ENCODE measurements around the gene DNAI7.

DNAI7 gene

GRCh38 chr12:25082628-25083027, 112.3 kb downstream of the DNAI7 start:
- no peak for DNase-seq (ENCODE audit: low read depth in 2 of 2)
- no peak overlapping the region for H3K4me3 ChIP-seq (replicated peaks in 1 of 2; ENCODE audit: low read depth in 2 of 2, low read length in 2 of 2)
- TF ChIP-seq, protein P1, sequence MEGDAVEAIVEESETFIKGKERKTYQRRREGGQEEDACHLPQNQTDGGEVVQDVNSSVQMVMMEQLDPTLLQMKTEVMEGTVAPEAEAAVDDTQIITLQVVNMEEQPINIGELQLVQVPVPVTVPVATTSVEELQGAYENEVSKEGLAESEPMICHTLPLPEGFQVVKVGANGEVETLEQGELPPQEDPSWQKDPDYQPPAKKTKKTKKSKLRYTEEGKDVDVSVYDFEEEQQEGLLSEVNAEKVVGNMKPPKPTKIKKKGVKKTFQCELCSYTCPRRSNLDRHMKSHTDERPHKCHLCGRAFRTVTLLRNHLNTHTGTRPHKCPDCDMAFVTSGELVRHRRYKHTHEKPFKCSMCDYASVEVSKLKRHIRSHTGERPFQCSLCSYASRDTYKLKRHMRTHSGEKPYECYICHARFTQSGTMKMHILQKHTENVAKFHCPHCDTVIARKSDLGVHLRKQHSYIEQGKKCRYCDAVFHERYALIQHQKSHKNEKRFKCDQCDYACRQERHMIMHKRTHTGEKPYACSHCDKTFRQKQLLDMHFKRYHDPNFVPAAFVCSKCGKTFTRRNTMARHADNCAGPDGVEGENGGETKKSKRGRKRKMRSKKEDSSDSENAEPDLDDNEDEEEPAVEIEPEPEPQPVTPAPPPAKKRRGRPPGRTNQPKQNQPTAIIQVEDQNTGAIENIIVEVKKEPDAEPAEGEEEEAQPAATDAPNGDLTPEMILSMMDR (IDR thresholded peaks at IDR 0.05; ENCODE audit: low read depth, low read length), result no peak

- TF ChIP-seq, protein P1 (IDR thresholded peaks at IDR 0.05; ENCODE audit: low read depth, low read length), result no peak
- no peak for DNase-seq (ENCODE audit: low read depth in 2 of 2)
- no peak overlapping the region for H3K4me3 ChIP-seq (replicated peaks in 1 of 2; ENCODE audit: low read depth in 2 of 2, low read length in 2 of 2)
Observed at GRCh38 chr12:25079393-25079792, 115.6 kb downstream of the DNAI7 start.

GRCh38 chr12:25074954-25075353, 120.0 kb downstream of the DNAI7 start:
- no peak for DNase-seq (ENCODE audit: low read depth in 2 of 2)
- no peak overlapping the region for H3K4me3 ChIP-seq (replicated peaks in 1 of 2; ENCODE audit: low read depth in 2 of 2, low read length in 2 of 2)
- TF ChIP-seq, protein P1 (IDR thresholded peaks at IDR 0.05; ENCODE audit: low read depth, low read length), result no peak

DNA sequence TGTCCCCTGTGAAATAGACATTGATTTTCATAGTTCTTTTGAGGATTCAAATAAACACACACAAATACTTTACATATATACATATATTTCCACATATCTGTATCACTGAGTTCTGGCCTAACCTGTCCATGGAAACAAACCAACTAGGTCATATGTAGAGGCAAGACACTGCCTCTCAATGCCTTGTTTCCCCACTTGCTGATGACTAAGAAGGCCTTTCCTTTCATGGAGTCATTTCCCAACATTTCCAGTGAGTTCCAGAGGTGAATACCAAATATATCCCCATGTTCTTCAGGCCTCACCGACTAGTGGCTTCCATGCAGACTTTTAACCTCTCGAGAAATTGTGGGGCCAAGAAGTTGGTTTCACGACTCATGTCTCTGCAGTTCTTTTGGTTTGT, 120.8 kb downstream of the DNAI7 start:
- no peak overlapping the region for H3K4me3 ChIP-seq (replicated peaks in 1 of 2; ENCODE audit: low read depth in 2 of 2, low read length in 2 of 2)
- DNase-seq (ENCODE audit: low read depth in 2 of 2), result no peak
- TF ChIP-seq, protein P1 (IDR thresholded peaks at IDR 0.05; ENCODE audit: low read depth, low read length), result no peak

DNA sequence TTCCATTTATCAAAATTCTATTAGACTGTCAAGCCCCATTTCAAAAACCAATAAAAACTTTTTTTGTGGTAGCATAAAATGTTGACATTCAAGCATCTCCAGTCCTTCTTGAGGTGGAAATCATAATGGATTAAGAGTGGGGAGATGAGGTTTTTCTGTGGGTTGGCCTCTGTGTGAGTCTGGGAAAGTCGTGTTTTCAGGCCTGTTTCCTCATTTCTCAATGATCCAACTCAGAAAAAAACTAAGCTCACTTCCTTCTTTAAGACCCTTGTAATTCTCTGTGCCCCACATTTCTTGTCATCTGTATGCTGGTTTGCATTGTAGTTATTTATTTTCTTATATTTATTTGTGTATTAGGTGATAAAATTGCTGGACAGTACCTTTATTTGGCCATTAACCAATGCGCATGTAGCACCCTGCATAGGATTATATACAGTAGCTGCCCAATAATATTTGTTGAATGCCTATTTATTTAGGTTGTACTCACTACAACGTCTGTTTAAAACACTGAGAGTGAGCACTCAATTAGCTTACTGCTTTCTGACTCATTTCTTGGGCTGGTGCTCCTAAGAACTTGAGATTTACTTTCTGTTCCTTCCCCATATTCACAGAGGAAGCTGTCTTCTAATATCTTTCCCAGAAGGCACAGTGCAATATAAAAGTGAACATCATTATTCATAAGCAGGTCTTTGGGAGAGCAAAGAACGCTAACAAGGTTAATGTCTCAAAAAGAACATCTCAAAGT, 121.9 kb downstream of the DNAI7 start:
- TF ChIP-seq, protein P1 (IDR thresholded peaks at IDR 0.05; ENCODE audit: low read depth, low read length), result no peak
- H3K4me3 ChIP-seq (replicated peaks in 1 of 2; ENCODE audit: low read depth in 2 of 2, low read length in 2 of 2), result no peak overlapping the region
- DNase-seq (ENCODE audit: low read depth in 2 of 2), result no peak

DNA sequence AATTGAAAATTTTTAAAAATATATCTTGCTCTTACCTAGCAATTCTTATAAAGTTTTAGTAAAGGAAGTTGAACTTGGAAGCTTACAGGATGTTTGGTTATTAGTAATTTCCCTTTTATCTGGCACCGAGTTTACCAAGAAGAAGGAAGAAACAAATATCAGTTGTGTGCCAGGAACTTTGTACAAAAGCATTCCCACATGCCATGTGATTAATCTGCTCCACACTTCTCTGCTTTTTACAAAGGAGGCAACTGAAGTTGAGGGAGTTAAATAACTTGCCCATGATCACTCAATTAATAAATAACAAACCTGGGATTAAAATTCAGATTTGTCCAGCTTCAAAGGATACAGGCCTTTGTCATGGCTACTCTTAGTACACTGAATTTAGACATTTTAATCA, 123.6 kb downstream of the DNAI7 start:
- DNase-seq (ENCODE audit: low read depth in 2 of 2), result no peak
- TF ChIP-seq, protein P1 (IDR thresholded peaks at IDR 0.05; ENCODE audit: low read depth, low read length), result no peak

DNA sequence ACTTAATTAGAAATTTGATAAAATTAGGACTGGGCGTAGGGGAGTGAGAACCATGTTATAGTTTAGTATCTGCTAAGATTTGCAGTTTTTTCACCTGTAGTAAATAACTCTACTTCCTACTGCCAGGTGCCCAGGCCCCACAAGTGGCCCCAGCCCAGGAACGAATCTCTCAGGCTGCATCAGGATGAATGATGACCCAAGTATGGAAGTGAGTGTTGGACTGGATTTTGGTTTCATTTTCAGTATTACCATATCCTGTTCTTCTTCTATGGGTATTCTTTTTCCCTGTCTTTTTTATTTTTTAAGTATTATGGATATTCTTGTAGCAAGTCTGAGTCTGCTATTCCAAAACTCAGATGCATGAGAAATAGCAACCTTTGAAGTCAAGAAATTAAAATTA, 125.7 kb downstream of the DNAI7 start:
- H3K4me3 ChIP-seq (replicated peaks in 1 of 2; ENCODE audit: low read depth in 2 of 2, low read length in 2 of 2), result no peak overlapping the region

More for the DNA sequence above, 123.6 kb downstream of the DNAI7 start:
- H3K4me3 ChIP-seq (replicated peaks in 1 of 2; ENCODE audit: low read depth in 2 of 2, low read length in 2 of 2), result no peak overlapping the region

More for the DNA sequence above, 125.7 kb downstream of the DNAI7 start:
- no peak for DNase-seq (ENCODE audit: low read depth in 2 of 2)
- TF ChIP-seq, protein P1 (IDR thresholded peaks at IDR 0.05; ENCODE audit: low read depth, low read length), result no peak
